ENCODE measurements around the gene KRTAP26-1.

DNA sequence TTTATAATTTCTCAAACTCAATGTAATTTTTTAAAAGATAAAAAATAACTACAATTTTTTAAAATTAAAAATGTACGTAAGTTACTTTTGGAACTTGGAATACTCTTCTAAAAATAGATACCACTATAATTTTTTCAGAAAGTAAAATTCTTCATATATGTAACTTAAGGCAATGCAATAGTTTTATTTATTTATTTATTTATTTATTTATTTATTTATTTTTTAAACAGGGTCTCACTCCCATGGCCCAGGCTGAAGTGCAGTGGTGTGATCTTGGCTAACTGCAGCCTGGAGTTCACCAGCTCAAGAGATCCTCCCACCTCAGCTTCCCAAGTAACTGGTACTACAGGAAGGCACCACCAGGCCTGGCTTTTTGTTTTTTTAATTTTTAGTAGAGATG is 31.4 kb upstream of the KRTAP26-1 start:
- TF ChIP-seq L3MBTL2 (conservative IDR thresholded peaks at IDR 0.05) (no peak), NFRKB (IDR thresholded peaks at IDR 0.05) (no peak), SUZ12 (IDR thresholded peaks at IDR 0.05) (no peak), SP1 (IDR thresholded peaks at IDR 0.05) (no peak), FOXA1 (IDR thresholded peaks at IDR 0.05) (no peak), BHLHE40 (IDR thresholded peaks at IDR 0.05; ENCODE audit: borderline replicate concordance) (no peak), FOXM1 (IDR thresholded peaks at IDR 0.05; ENCODE audit: borderline replicate concordance) (no peak), TARDBP (IDR thresholded peaks at IDR 0.05) (no peak), ELF4 (IDR thresholded peaks at IDR 0.05) (no peak), FOXK2 (IDR thresholded peaks at IDR 0.05) (no peak), ZNF384 (IDR thresholded peaks at IDR 0.05) (no peak), HDGF (IDR thresholded peaks at IDR 0.05; ENCODE audit: borderline replicate concordance) (no peak)

All from HEK293T (cell line).